ENCODE data around the gene FGD3.

DNA sequence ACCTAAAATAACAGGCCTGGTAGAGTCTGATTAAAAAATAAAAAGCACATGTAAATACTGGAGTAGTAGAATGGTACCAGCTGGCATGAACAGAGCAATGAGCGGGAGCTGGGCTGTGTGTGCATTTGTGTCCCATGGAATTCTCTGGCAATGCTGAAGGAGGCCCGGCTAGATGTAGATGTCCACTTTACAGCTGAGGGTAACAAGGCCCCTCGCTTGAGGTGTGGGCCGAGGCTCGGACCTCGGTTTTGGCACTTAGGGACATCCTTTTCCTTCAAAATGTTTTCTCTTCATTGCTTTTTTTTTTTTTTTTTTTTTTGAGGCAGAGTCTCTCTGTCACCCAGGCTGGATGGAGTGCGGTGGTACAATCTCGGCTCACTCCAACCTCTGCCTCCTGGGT is 1.5 kb upstream of the FGD3 start:
- TF ChIP-seq, protein P1, sequence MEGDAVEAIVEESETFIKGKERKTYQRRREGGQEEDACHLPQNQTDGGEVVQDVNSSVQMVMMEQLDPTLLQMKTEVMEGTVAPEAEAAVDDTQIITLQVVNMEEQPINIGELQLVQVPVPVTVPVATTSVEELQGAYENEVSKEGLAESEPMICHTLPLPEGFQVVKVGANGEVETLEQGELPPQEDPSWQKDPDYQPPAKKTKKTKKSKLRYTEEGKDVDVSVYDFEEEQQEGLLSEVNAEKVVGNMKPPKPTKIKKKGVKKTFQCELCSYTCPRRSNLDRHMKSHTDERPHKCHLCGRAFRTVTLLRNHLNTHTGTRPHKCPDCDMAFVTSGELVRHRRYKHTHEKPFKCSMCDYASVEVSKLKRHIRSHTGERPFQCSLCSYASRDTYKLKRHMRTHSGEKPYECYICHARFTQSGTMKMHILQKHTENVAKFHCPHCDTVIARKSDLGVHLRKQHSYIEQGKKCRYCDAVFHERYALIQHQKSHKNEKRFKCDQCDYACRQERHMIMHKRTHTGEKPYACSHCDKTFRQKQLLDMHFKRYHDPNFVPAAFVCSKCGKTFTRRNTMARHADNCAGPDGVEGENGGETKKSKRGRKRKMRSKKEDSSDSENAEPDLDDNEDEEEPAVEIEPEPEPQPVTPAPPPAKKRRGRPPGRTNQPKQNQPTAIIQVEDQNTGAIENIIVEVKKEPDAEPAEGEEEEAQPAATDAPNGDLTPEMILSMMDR (conservative IDR thresholded peaks at IDR 0.05): no peak
- TF ChIP-seq ZFX (IDR thresholded peaks at IDR 0.05): no peak

Measured in C4-2B (cell line).